Immature natural killer cell (primary cell): ENCODE results near the gene VRK1. TPM values are rescaled to one million over a fixed set of nuclear protein-coding genes. Genes with fewer than 3 reads are reported as not detected.

Experiments used
- DNase-seq, 3 donors: peaks; one replicate each; pipeline ENCODE4 v3.0.0; 2022; ENCODE audit warnings: mixed read lengths in 1 of 3
- H3K27ac Mint-ChIP-seq, 6 donors: one replicate each; pipeline ENCODE4 v1.8.0; 2020; ENCODE audit warnings: mixed read lengths in 6 of 6, mild to moderate bottlenecking in 5 of 6, inconsistent platforms in 4 of 6, moderate library complexity in 3 of 6
- H3K27me3 Mint-ChIP-seq, 3 donors: one replicate each; pipeline ENCODE4 v1.8.0; 2020 to 2021; ENCODE audit warnings: low read depth in 3 of 3, mild to moderate bottlenecking in 3 of 3, mixed read lengths in 3 of 3, moderate library complexity in 3 of 3, inconsistent platforms in 1 of 3
- H3K36me3 Mint-ChIP-seq, 3 donors: one replicate each; pipeline ENCODE4 v1.8.0; 2020; ENCODE audit warnings: mixed read lengths in 3 of 3, inconsistent platforms in 2 of 3, mild to moderate bottlenecking in 2 of 3
- H3K4me1 Mint-ChIP-seq, 2 donors: one replicate each; pipeline ENCODE4 v1.8.0; 2020; ENCODE audit warnings: inconsistent platforms in 2 of 2, mild to moderate bottlenecking in 2 of 2, mixed read lengths in 2 of 2, moderate library complexity in 1 of 2
- H3K4me3 Mint-ChIP-seq, 5 donors: one replicate each; pipeline ENCODE4 v1.8.0; 2020; ENCODE audit warnings: mild to moderate bottlenecking in 5 of 5, mixed read lengths in 5 of 5, inconsistent platforms in 3 of 5, moderate library complexity in 3 of 5
- H3K9me3 Mint-ChIP-seq, 6 donors: one replicate each; pipeline ENCODE4 v1.8.0; 2020; ENCODE audit warnings: mild to moderate bottlenecking in 6 of 6, mixed read lengths in 6 of 6, inconsistent platforms in 4 of 6, moderate library complexity in 3 of 6
- polyA plus RNA-seq, 3 donors: library from polyadenylated mRNA; unstranded; fragments of 300-500 nt; fragmentation: Illumina TruSeq; gene quantifications; one replicate each; pipeline ENCODE4 v1.2.3, GENCODE V29; 2021

VRK1 gene
- polyA plus RNA-seq, 3 donors from 2014 or later, result 39.5 to 47.9 (median 41.4) TPM

- Mint-ChIP-seq H3K27ac (no peak overlapping the region), H3K9me3 (peaks cover 4 to 22% (median 11%) of the 10 kb centered on the region in 6 donors), H3K4me1 (peaks cover 6 to 7% of the 10 kb centered on the region in 2 donors), H3K4me3 (no peak overlapping the region), H3K36me3 (peaks cover 18 to 21% (median 20%) of the 10 kb centered on the region in 3 donors), H3K27me3 (peaks cover 0 to 2% (median 1%) of the 10 kb centered on the region in 3 donors)
- DNase-seq, result no peak
Measured at GRCh38 chr14:96909841-96910364, 112.7 kb downstream of the VRK1 start.

DNA sequence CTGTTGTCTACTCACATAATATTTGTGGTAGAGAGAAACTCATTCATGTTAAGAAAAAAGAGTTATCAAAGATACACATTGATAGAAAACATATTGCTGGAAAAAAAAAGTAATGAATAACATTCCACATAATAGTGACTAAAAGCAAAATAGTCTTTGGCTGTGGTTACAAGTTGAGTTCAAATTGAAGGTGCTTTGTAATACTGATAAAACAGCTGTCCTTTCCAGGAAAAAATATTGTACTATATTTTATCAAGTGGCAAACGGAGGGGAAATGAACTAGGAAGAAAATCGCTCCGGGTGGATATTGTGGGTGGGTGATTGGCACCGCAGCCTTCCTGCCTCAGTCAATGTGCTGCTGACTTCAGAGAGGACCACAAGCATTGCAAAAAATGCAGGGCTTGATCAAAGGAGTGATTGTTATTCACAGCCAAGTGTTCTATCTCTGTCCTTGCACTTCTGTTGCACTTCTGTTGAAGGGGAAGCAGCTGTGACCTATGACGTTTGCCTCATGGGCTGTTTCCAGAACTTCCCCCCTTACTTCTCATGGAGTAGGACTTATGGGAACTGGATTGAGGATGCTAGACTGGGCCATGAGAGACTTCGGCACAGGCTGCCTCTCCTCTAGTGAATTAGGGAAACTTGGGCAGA is 114.4 kb downstream of the VRK1 start:
- H3K27me3 Mint-ChIP-seq, result peaks cover 0 to 2% (median 2%) of the 10 kb centered on the region in 3 donors

DNA sequence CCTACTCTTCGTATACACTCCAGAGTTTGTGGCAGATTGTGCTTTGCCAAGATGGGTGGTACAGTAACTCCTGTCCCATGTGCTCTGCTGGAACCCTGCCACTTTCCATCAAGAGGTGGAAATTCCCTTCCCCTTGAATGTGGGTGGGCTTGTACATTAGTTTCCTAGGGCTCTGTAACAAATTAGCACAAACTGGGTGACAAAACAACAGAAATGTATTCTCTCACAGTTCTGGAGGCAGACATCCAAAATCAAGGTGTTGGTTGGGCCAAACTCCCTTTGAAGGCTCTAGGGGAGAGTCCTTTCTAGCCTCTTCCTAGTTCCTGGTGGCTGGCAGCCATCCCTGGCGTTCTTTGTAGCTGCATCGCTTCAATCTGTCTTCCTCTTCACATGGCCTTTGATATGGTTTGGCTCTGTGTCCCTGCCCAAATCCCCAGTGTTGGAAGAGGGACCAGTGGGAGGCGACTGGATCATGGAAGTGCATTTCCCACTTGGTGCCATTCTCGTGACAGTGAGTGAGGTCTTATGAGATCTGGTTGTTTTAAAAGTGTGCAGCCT is 117.5 kb downstream of the VRK1 start:
- peaks cover 6 to 17% (median 10%) of the 10 kb centered on the region in 3 donors for H3K36me3 Mint-ChIP-seq

More for the DNA sequence above, 114.4 kb downstream of the VRK1 start:
- Mint-ChIP-seq H3K9me3 (peaks cover 4 to 22% (median 11%) of the 10 kb centered on the region in 6 donors), H3K4me1 (peaks cover 6 to 7% of the 10 kb centered on the region in 2 donors), H3K36me3 (peaks cover 16 to 27% (median 21%) of the 10 kb centered on the region in 3 donors), H3K4me3 (no peak overlapping the region), H3K27ac (no peak overlapping the region)
- no peak for DNase-seq

DNA sequence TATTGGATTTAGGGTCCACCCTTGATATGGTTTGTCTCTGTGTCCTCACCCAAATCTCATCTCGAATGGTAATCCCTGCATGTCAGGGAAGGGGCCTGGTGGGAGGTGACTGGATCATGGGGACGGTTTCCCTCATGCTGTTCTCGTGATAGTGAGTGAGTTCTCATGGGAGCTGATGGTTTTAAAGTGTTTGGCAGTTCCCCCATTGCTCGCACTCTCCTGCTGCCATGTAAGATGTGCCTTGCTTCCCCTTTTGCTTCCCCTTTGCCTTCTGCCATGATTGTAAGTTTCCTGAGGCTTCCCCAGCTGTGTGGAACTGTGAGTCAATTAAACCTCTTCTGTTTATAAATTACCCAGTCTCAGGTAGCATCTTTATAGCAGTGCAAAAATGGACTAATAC is 118.3 kb downstream of the VRK1 start:
- no peak overlapping the region for H3K27ac Mint-ChIP-seq
- no peak for DNase-seq
- H3K9me3 Mint-ChIP-seq, result peaks cover 0 to 3% (median 0%) of the 10 kb centered on the region in 6 donors
- peaks cover 0 to 2% (median 0%) of the 10 kb centered on the region in 3 donors for H3K27me3 Mint-ChIP-seq
- H3K36me3 Mint-ChIP-seq, result peaks cover 3 to 11% (median 4%) of the 10 kb centered on the region in 3 donors
- no peak overlapping the region for H3K4me3 Mint-ChIP-seq
- H3K4me1 Mint-ChIP-seq, result peaks cover 6 to 7% of the 10 kb centered on the region in 2 donors

More for the DNA sequence above, 117.5 kb downstream of the VRK1 start:
- no peak overlapping the region for H3K27ac Mint-ChIP-seq
- H3K4me1 Mint-ChIP-seq, result peaks cover 6 to 7% of the 10 kb centered on the region in 2 donors
- peaks cover 0 to 2% (median 0%) of the 10 kb centered on the region in 3 donors for H3K27me3 Mint-ChIP-seq
- H3K4me3 Mint-ChIP-seq, result no peak overlapping the region
- DNase-seq, result no peak
- peaks cover 4 to 8% (median 5%) of the 10 kb centered on the region in 6 donors for H3K9me3 Mint-ChIP-seq

DNA sequence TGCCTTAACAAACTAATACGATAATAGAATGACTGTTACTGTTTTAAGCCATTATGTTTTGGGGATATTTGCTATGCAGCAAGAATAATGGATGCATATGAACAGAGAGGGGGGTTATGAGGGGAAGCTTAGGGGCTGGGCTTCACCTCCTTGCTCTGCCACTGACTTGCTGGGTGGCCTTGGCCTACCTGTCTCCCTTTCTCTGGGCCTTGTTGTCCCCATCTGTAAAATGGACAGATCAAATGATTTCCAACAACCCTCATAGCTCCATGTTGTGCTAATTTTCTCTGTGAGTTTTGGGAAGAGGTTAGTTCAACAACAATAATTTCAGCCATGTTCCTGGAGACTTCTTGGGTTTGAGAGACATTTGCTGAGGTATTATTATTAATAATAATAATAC is 119.6 kb downstream of the VRK1 start:
- H3K9me3 Mint-ChIP-seq, result peaks cover 0 to under 1% (median 0%) of the 10 kb centered on the region in 6 donors
- H3K4me1 Mint-ChIP-seq, result peaks cover 2 to 3% of the 10 kb centered on the region in 2 donors
- H3K27ac Mint-ChIP-seq, result no peak overlapping the region
- peaks cover 3 to 16% (median 9%) of the 10 kb centered on the region in 3 donors for H3K36me3 Mint-ChIP-seq
- peaks cover 0 to 2% (median 0%) of the 10 kb centered on the region in 3 donors for H3K27me3 Mint-ChIP-seq
- DNase-seq, result no peak
- no peak overlapping the region for H3K4me3 Mint-ChIP-seq

DNA sequence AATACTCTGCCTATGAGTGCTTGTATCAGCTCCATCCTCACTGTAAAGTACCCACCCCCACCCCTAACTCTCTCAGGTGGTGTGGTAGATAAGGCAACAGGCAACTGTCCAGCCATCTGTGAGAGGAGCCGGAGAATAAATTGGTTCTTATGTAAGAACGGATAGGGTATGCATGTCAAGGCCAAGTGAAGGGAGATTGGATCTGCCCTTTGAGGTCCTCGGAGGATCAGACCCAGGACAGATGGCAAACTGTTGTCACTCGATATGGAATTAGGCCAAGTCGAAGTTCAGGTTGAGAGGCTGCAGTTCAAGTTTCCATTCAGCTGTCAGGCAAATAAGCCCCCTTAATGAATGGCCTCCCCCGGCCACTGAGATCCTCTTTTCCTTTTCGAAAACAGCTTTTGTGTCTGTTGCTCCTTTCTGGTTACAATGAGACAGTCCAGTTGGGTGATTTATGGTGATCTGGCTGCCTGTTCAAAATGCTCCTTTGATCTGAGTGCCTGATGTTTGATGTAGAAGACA is 120.3 kb downstream of the VRK1 start:
- Mint-ChIP-seq H3K4me1 (no peaks in the 10 kb centered on the region), H3K27me3 (peaks cover 0 to 2% (median 0%) of the 10 kb centered on the region in 3 donors), H3K4me3 (no peak overlapping the region), H3K27ac (no peak overlapping the region), H3K9me3 (no peaks in the 10 kb centered on the region), H3K36me3 (peaks cover 3 to 16% (median 9%) of the 10 kb centered on the region in 3 donors)
- no peak for DNase-seq

- Mint-ChIP-seq H3K4me1 (no peaks in the 10 kb centered on the region), H3K27ac (no peak overlapping the region), H3K9me3 (no peaks in the 10 kb centered on the region), H3K36me3 (peaks cover 3 to 16% (median 9%) of the 10 kb centered on the region in 3 donors), H3K27me3 (no peaks in the 10 kb centered on the region), H3K4me3 (no peak overlapping the region)
- DNase-seq, result no peak
Measured at GRCh38 chr14:96920023-96920422, 122.8 kb downstream of the VRK1 start.

- H3K36me3 Mint-ChIP-seq, result peaks cover 3 to 9% (median 8%) of the 10 kb centered on the region in 3 donors
- H3K27me3 Mint-ChIP-seq, result no peaks in the 10 kb centered on the region
- H3K27ac Mint-ChIP-seq, result no peak overlapping the region
- H3K4me3 Mint-ChIP-seq, result no peak overlapping the region
- H3K4me1 Mint-ChIP-seq, result no peaks in the 10 kb centered on the region
- no peak for DNase-seq
- no peaks in the 10 kb centered on the region for H3K9me3 Mint-ChIP-seq
Measured at GRCh38 chr14:96920820-96921219, 123.6 kb downstream of the VRK1 start.

DNA sequence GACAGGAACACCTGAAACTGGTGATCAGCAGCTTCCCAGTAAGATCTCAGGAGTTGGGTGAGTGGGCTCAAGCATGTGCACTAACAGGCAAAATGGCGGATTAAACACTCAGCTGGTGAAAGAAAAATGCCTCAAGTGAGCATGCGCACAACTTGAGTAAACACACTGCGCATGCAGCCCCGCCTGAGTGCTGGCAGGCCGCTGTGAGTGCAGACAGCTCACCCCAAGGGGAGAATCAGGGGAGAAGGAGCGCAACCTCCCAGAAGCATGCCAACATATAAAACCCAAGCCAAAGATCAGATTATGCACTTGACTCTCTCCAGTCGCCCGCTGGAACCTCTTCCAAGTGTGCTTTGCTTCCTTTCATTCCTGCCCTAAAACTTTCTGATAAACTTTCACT is 125.8 kb downstream of the VRK1 start:
- no peaks in the 10 kb centered on the region for H3K4me1 Mint-ChIP-seq
- no peak overlapping the region for H3K4me3 Mint-ChIP-seq
- H3K36me3 Mint-ChIP-seq, result peaks cover 3 to 5% (median 5%) of the 10 kb centered on the region in 3 donors
- DNase-seq, result no peak
- no peaks in the 10 kb centered on the region for H3K27me3 Mint-ChIP-seq
- H3K9me3 Mint-ChIP-seq, result no peaks in the 10 kb centered on the region
- H3K27ac Mint-ChIP-seq, result no peak overlapping the region

- H3K27me3 Mint-ChIP-seq, result peaks cover 0 to 2% (median 0%) of the 10 kb centered on the region in 3 donors
- H3K27ac Mint-ChIP-seq, result no peak overlapping the region
- H3K4me3 Mint-ChIP-seq, result no peak overlapping the region
Measured at GRCh38 chr14:96925422-96925821, 128.2 kb downstream of the VRK1 start.

DNA sequence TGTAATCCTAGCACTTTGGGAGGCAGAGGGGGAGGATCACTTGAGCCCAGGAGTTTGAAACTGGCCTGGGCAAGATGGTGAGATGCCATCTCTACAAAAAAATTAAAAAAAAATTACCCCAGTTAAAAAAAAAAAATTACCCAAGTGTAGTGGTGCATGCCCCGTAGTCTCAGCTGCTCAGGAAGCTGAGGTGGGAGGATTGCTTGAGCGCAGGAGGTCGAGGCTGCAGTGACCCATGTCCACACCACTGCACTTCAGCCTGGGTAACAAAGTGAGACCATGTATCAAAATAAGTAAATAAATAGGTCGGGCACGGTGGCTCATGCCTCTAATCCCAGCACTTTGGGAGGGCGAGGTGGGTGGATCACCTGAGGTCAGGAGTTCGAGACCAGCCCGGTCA is 128.8 kb downstream of the VRK1 start:
- Mint-ChIP-seq H3K9me3 (no peaks in the 10 kb centered on the region), H3K36me3 (peaks cover 0 to 3% (median 0%) of the 10 kb centered on the region in 3 donors), H3K27me3 (peaks cover 0 to 2% (median 0%) of the 10 kb centered on the region in 3 donors), H3K27ac (no peak overlapping the region), H3K4me3 (no peak overlapping the region), H3K4me1 (no peaks in the 10 kb centered on the region)
- DNase-seq, result no peak

More at GRCh38 chr14:96925422-96925821, 128.2 kb downstream of the VRK1 start:
- DNase-seq, result no peak
- H3K36me3 Mint-ChIP-seq, result peaks cover 0 to 5% (median 5%) of the 10 kb centered on the region in 3 donors
- H3K4me1 Mint-ChIP-seq, result no peaks in the 10 kb centered on the region
- H3K9me3 Mint-ChIP-seq, result no peaks in the 10 kb centered on the region

GRCh38 chr14:96928779-96929380 is 131.7 kb downstream of the VRK1 start:
- Mint-ChIP-seq H3K9me3 (no peaks in the 10 kb centered on the region), H3K4me3 (no peak overlapping the region), H3K36me3 (peaks cover 0 to 8% (median 3%) of the 10 kb centered on the region in 3 donors), H3K4me1 (no peaks in the 10 kb centered on the region), H3K27ac (no peak overlapping the region), H3K27me3 (peaks cover 0 to 2% (median 0%) of the 10 kb centered on the region in 3 donors)
- no peak for DNase-seq

GRCh38 chr14:96929950-96930349 is 132.8 kb downstream of the VRK1 start:
- H3K4me1 Mint-ChIP-seq, result no peaks in the 10 kb centered on the region
- DNase-seq, result no peak
- H3K4me3 Mint-ChIP-seq, result no peak overlapping the region
- H3K36me3 Mint-ChIP-seq, result peaks cover 0 to 8% (median 3%) of the 10 kb centered on the region in 3 donors
- no peak overlapping the region for H3K27ac Mint-ChIP-seq
- H3K9me3 Mint-ChIP-seq, result no peaks in the 10 kb centered on the region
- peaks cover 0 to 2% (median 0%) of the 10 kb centered on the region in 3 donors for H3K27me3 Mint-ChIP-seq
